HG03159 (cell line): ENCODE data around the gene SHB.

ENCODE experiments used
- ATAC-seq: cut with Tn5 transposase; IDR thresholded peaks from one replicate; pipeline ENCODE4 v1.9.1; 2021; ENCODE audit warnings: mild to moderate bottlenecking, moderate library complexity; ENCODE audit not compliant: unreplicated experiment

SHB gene

GRCh38 chr9:38010918-38011704, 57.9 kb downstream of the SHB start:
- no peak for ATAC-seq

- no peak for ATAC-seq
Measured at GRCh38 chr9:38009990-38010389, 59.0 kb downstream of the SHB start.

- ATAC-seq: no peak
Measured at GRCh38 chr9:38009035-38009501, 60.0 kb downstream of the SHB start.

- peak; percentile 71 for ATAC-seq
Measured at GRCh38 chr9:38008168-38009034, 60.6 kb downstream of the SHB start.

- no peak for ATAC-seq
Measured at GRCh38 chr9:38007016-38007415, 62.0 kb downstream of the SHB start.

GRCh38 chr9:38006163-38006562, 62.9 kb downstream of the SHB start:
- no peak for ATAC-seq

GRCh38 chr9:38004809-38005560, 64.0 kb downstream of the SHB start:
- no peak for ATAC-seq

- no peak for ATAC-seq
Measured at GRCh38 chr9:38003946-38004808, 64.8 kb downstream of the SHB start.

GRCh38 chr9:38003230-38003629, 65.8 kb downstream of the SHB start:
- ATAC-seq: no peak

- no peak for ATAC-seq
Measured at GRCh38 chr9:38001430-38001829, 67.6 kb downstream of the SHB start.

- ATAC-seq: no peak
Measured at GRCh38 chr9:38000735-38001134, 68.3 kb downstream of the SHB start.

GRCh38 chr9:38000332-38000731, 68.7 kb downstream of the SHB start:
- ATAC-seq: no peak

- no peak for ATAC-seq
Measured at GRCh38 chr9:37999588-38000189, 69.3 kb downstream of the SHB start.

- no peak for ATAC-seq
Measured at GRCh38 chr9:37998881-37999587, 70.0 kb downstream of the SHB start.

- no peak for ATAC-seq
Measured at GRCh38 chr9:37997636-37998374, 71.2 kb downstream of the SHB start.

GRCh38 chr9:37996819-37997217, 72.2 kb downstream of the SHB start:
- ATAC-seq: no peak

GRCh38 chr9:37995961-37996818, 72.8 kb downstream of the SHB start:
- ATAC-seq: no peak

GRCh38 chr9:37995348-37995737, 73.7 kb downstream of the SHB start:
- ATAC-seq: no peak
